Kidney (tissue), 14 donors: ENCODE measurements around the gene SRSF1. TPM values are rescaled to one million over a fixed set of nuclear protein-coding genes. Genes with fewer than 3 reads are reported as not detected.

Experiments
- DNase-seq, 5 donors: peaks; one replicate each; pipeline ENCODE4 v3.0.0-alpha.2; 2013 to 2020
- FAIRE-seq: peaks from 2 replicates; lab custom pipeline; 2012; peaks lifted over from hg19 to GRCh38; lab: Jason Lieb, UNC
- H3K27ac ChIP-seq, 2 donors: one replicate each; pipeline ENCODE4 v1.7.0; 2013; ENCODE audit warnings: low read depth in 2 of 2, low read length in 2 of 2, inconsistent platforms in 1 of 2
- H3K27me3 ChIP-seq: one replicate; pipeline ENCODE4 v1.7.1; 2013; ENCODE audit warnings: low read length, inconsistent platforms; ENCODE audit not compliant: control insufficient read depth, insufficient read depth
- H3K36me3 ChIP-seq, 3 donors: one replicate each; pipeline versions ENCODE4 v1.7.0 to v1.7.1; 2013; ENCODE audit warnings: low read length in 3 of 3, control low read depth in 1 of 3, inconsistent platforms in 1 of 3; ENCODE audit not compliant: insufficient read depth in 3 of 3, control insufficient read depth in 2 of 3
- H3K4me1 ChIP-seq, 3 donors: one replicate each; pipeline versions ENCODE4 v1.7.0 to v1.7.1; 2013; ENCODE audit warnings: low read length in 3 of 3, inconsistent platforms in 1 of 3, low read depth in 1 of 3; ENCODE audit not compliant: control insufficient read depth in 2 of 3, insufficient read depth in 2 of 3
- H3K4me3 ChIP-seq, 3 donors: one replicate each; pipeline versions ENCODE4 v1.7.0 to v1.8.1; 2013; ENCODE audit warnings: low read length in 3 of 3, control low read depth in 1 of 3, inconsistent platforms in 1 of 3
- H3K9ac ChIP-seq, 3 donors: one replicate each; pipeline versions ENCODE4 v1.7.0 to v1.7.1; 2013; ENCODE audit warnings: low read length in 3 of 3, control low read depth in 1 of 3, inconsistent platforms in 1 of 3
- H3K9me3 ChIP-seq, 3 donors: one replicate each; pipeline versions ENCODE4 v1.7.0 to v1.7.1; 2013; ENCODE audit warnings: low read length in 3 of 3, control low read depth in 1 of 3, inconsistent platforms in 1 of 3; ENCODE audit not compliant: control insufficient read depth in 2 of 3, insufficient read depth in 1 of 3
- intact Hi-C: fragments of 100-400 bp; cut with DNase I; formaldehyde crosslinking; loops from one replicate; pipeline ENCODE4 v1.11.1; 2022
- polyA plus RNA-seq: library from polyadenylated mRNA; stranded (reverse); fragments of 350-450 nt; fragmentation: Illumina TruSeq; extraction: RNeasy Lipid Tissue Mini Kit (QIAGEN cat#74804); gene quantifications from one replicate; pipeline ENCODE4 v1.2.3, GENCODE V29; 2014; ENCODE audit warnings: low read depth, low replicate concordance; ENCODE audit not compliant: insufficient read depth
- total RNA-seq: library from RNA; stranded (reverse); fragmentation: NEBNext Ultra II Directional; extraction: Animal tissue kit (Norgen Biotek cat#: 25700); gene quantifications from one replicate; pipeline ENCODE4 v1.2.1, GENCODE V29; 2021
- TF ChIP-seq, protein P1 (sequence below): IDR thresholded peaks from 3 replicates; pipeline ENCODE4 v1.5.1; 2012; ENCODE audit warnings: mild to moderate bottlenecking, moderate library complexity, borderline replicate concordance; ENCODE audit not compliant: insufficient read depth; ENCODE audit errors: extremely low read depth
- donor health status: control.
- donor health status: control.
- donor health status: control.
- donor health status: control.
- donor health status: control.
- donor health status: DM: yes; HTN: yes; CAD: no.
- donor health status: Normal renal cell carcinoma (clear cell type).

Gene SRSF1
- total and polyA plus RNA-seq, 2 donors from 2014 or later: 69.8 to 177 TPM

DNA sequence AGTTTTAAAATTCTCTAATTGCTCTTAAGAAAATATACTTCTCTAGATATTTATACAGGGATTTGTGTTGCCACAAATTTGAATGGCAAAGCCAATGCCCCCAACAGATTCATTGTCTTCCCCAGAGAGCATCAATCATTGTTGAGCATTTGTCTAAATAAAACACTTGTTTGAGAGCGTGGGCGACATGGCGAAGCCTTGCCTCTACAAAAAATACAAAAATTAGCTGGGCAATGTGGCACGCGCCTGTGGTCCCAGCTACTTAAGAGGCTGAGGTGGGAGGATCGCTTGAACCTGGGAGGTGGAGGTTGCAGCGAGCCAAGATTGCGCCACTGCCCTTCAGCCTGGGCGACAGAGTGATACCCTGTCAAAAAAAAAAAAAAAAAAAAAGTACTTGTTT is 13.4 kb upstream of the SRSF1 start:
- H3K27ac ChIP-seq: no peak overlapping the region
- no peak for FAIRE-seq
- no peaks in the 10 kb centered on the region for H3K4me1 ChIP-seq
- TF ChIP-seq, protein P1, sequence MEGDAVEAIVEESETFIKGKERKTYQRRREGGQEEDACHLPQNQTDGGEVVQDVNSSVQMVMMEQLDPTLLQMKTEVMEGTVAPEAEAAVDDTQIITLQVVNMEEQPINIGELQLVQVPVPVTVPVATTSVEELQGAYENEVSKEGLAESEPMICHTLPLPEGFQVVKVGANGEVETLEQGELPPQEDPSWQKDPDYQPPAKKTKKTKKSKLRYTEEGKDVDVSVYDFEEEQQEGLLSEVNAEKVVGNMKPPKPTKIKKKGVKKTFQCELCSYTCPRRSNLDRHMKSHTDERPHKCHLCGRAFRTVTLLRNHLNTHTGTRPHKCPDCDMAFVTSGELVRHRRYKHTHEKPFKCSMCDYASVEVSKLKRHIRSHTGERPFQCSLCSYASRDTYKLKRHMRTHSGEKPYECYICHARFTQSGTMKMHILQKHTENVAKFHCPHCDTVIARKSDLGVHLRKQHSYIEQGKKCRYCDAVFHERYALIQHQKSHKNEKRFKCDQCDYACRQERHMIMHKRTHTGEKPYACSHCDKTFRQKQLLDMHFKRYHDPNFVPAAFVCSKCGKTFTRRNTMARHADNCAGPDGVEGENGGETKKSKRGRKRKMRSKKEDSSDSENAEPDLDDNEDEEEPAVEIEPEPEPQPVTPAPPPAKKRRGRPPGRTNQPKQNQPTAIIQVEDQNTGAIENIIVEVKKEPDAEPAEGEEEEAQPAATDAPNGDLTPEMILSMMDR: no peak
- DNase-seq: no peak
- no peaks in the 10 kb centered on the region for H3K27me3 ChIP-seq
- H3K9ac ChIP-seq: no peak overlapping the region
- no peaks in the 10 kb centered on the region for H3K9me3 ChIP-seq
- H3K36me3 ChIP-seq: no peaks in the 10 kb centered on the region
- intact Hi-C loops: no loop called here
- no peak overlapping the region for H3K4me3 ChIP-seq

DNA sequence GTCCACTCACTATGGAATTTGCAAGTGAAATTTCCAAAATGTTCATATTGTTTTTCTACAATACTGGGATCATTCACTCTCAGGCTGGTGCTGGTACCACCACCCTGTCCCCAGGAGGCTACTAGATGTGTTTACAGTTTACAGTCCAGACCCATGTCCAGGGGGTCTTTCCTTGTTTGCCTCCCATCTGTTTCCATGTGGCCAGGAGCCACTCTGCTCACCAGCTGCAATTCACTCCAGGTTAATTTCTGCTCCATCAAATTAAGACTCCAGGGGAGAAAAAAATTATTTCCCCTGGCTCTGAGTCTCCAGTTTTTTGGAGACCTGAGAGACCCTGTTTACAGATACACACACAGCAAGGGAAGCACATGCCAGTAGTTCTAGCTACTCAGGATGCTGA is 12.5 kb upstream of the SRSF1 start:
- H3K4me3 ChIP-seq: no peak overlapping the region
- no peaks in the 10 kb centered on the region for H3K27me3 ChIP-seq
- H3K4me1 ChIP-seq: no peaks in the 10 kb centered on the region
- DNase-seq (no peak), FAIRE-seq (no peak)
- no peak overlapping the region for H3K9ac ChIP-seq
- TF ChIP-seq, protein P1: no peak
- H3K9me3 ChIP-seq: no peaks in the 10 kb centered on the region
- intact Hi-C loops: no loop called here
- H3K27ac ChIP-seq: no peak overlapping the region
- no peaks in the 10 kb centered on the region for H3K36me3 ChIP-seq

DNA sequence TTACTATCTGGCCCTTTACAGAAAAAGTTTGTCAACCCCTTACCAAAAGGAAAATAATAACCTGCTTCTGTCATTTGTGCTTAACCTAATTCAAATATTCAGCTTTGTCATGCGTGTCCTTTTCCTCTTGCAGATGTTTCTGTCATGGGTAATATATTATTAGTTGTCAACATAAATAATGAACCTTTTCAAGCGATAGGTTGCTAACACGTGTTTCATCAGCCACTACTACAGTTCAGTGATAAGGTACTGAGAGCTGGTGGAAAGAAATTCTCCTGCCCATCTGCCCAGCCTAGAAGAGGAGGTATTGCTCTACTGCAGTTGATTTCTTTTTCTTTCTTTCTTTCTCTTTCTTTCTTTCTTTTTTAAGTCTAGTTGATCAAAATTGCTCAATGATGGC is 12.0 kb upstream of the SRSF1 start:
- FAIRE-seq (no peak), DNase-seq (no peak)
- TF ChIP-seq, protein P1: no peak
- Histone ChIP-seq H3K9me3 (no peaks in the 10 kb centered on the region), H3K9ac (no peak overlapping the region), H3K36me3 (no peaks in the 10 kb centered on the region), H3K4me3 (no peak overlapping the region), H3K4me1 (no peaks in the 10 kb centered on the region), H3K27me3 (no peaks in the 10 kb centered on the region), H3K27ac (no peak overlapping the region)
- intact Hi-C loops: no loop called here
